NCI-H2029 (cell line): ENCODE data around the gene PHACTR3.

Source experiments
- DNase-seq: peaks from one replicate; lab custom pipeline; 2025; lab: John Stamatoyannopoulos, UW

Gene PHACTR3

DNA sequence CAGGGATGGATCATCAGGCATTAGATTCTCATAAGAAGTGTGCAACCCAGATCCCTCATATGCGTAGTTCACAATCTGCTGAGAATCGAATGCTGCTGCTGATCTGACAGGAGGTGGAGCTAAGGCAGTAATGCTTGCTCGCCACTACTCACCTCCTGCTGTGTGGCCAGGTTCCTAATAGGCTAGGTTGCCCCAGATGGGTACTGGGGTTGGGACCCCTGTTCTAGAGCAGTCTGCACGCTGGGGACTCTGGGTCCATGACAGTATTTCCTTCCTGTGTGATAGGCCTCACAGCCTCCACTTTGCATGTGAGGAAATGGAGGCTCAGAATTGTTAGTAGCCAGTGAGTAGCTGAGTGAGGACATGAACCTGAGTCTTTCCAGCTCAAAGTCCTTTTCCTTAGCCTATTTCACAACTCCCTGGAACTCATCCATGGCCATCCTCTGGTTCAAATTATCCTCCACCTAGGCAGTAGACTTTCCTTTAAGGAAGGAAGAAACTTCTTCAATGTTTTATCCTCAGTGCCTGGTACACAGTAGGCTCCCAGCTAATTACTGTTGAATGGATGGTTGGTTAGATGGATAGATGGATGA lies 211.9 kb downstream of the PHACTR3 start:
- DNase-seq = no peak

DNA sequence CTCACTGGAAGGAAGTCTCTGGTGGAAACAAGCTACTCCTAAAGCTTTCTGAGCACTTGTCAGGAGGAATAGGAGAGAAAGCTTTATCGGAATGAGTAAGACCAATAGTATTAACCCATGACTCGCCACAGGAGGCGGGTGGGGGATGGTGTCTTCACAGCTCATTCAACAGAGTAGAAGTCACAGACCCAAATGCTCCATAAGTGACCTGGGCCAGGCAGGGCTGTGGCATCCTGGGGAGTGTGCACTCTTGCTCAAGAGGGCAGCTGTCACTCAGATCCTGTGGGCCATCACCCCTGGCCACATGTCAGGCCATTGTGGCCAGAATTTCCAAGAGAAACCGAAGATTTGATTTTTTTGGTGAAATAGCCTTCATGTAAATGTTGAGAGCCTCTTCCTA lies 213.1 kb downstream of the PHACTR3 start:
- no peak for DNase-seq

DNA sequence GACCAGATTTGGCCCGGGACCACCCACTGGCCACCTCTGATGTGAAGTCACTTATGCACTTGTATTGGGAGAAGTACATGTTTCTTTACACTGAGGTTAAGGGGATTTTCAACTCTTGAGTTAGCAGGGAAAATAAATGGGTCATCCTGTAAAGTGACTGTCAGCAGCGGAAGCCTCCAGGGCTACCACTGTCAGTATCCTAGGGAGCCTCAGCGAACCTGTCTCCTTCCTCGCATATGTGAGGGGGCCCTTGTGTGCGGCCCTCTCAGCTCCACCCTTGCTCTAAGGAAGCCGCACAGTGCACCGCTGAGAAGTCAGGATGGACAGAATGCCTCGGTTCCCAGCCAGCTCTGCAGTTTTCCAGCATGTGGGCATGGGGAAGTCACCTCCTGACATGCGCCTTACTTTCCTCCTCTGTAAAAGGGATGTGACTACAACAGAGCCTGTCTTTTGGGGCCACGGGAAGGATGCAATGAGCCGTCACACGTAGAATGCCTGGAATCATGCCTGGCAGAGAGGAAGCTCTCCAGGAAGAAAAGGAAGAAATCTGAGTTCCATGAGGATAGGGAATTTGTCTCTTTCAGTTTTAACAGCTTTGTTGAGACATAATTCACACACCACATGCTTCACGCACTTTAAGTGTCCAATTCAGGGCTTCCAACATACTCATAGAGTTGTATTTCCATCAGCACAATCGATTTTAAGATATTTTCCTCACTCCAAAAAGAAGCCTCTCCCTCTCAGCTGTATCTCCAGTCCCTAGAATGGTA lies 213.7 kb downstream of the PHACTR3 start:
- no peak for DNase-seq

DNA sequence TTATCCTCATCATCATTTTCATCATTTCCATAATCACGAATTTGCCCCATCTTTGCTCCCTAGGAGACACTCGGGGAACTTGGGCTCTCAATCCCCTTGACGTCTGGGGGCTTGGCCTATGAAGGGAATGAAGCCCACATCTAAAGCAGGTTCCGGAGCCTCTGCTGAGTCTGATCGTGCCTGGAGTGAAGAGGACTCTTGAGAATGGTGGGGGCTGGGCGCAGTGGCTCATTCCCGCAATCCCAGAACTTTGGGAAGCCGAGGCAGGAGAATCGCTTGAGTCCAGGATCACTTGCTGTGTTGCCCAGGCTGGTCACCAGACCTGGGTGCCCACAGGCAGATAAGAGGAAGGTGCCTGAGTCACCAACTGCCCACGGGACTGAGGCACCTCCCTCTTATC lies 214.6 kb downstream of the PHACTR3 start:
- DNase-seq = no peak

DNA sequence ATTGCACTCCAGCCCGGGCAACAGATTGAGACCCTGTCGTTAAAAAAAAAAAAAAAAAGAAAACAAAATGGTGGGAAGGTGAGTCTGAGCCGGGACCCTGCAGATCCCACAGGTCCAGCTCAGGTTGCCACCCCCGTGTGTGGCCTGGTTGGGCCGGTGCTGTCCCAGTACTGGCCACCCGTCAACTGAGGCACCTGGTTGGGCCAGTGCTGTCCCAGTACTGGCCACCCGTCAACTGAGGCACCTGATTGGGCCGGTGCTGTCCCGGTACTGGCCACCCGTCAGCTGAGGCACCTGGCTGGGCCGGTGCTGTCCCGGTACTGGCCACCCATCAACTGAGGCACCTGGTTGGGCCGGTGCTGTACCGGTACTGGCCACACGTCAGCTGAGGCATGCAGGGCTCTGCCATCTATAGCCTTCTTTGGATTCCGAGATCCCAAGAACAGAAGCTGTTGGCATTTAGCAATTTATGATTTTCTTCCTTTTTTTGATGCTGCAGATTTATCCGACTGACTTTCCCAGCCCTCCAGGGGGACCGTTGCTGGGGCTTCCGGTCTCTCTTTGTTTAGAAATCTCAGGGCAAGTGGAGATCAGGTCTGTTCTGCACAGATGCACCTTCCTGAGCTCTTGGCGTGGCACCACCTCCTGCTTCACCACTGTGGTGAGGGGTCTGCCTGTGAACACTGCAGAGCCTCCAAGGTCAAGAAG lies 215.3 kb downstream of the PHACTR3 start:
- DNase-seq = no peak

DNA sequence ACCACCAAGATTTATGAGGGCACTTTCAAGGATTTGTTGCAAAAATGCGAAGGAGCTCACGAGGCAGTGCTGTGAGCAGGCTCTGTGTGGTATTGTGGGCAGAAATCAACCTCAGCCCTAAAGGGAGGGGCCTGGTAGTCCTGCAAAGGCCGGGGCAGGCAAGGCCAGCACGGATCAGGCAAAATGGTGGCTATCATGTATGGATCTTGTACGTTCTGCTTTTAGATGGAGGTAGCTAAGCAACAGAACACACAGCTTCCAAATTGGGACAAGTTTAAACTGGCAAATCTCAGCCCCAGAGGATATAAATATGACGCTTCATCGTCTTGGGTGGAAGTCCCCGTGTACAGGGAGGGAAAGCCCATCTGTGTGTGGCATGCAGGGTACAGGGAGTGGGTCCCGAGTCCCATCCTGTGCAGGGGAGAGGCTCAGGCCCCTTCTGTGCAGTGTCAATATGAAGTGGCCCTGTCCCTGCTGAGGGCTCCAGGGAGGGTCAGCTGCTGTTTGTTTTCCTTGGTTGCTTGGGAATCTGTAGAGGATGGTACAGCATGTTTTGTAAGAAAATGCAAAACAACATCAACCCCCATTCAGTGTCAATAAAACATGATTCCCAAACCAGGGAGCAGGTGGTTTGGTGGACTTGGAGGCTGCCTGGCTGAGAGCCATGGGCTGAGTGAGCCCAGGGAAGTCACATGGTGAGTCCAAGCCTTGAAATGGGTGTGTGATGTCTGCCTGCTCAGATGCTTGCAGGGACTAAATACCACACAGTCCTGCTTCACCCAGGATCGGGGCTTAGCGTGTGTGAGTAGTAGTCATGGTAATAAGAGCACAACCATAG lies 216.1 kb downstream of the PHACTR3 start:
- peak; percentile 96 for DNase-seq

DNA sequence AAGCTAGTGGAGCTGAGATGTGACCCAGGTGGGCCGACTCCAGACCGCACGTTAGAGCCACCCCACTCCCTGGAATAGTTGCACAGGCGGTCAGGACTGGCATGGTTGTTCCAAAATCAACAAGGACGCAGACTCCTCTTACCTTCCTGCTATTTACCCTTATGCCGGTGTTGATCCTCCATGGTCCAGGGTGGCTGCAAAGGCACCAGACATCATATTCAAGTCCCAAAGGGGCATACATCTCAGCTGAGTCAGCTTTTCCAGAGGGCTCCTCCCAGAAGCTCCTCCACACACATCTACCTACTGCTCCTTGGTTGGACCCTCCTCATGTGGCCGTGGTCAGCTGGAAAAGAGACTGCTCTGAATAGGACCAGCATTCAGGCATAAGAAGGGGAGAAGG lies 216.9 kb downstream of the PHACTR3 start:
- DNase-seq = no peak

DNA sequence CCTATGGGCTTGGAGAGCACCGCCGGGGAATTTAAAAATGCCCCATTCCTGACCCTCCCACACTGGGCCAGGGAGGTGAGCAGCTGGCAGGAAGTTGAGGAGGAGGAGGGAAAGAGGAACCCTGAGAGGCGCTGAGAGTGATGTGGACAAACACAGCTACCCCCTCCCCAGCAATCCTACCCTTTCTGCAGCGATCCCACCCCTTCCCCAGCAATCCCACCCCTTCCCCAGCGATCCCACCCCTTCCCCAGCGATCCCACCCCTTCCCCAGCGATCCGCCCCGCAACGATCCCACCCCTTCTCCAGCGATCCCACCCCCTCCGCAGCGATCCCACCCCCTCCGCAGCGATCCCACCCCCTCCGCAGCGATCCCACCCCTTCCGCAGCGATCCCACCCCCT lies 217.4 kb downstream of the PHACTR3 start:
- DNase-seq = no peak

DNA sequence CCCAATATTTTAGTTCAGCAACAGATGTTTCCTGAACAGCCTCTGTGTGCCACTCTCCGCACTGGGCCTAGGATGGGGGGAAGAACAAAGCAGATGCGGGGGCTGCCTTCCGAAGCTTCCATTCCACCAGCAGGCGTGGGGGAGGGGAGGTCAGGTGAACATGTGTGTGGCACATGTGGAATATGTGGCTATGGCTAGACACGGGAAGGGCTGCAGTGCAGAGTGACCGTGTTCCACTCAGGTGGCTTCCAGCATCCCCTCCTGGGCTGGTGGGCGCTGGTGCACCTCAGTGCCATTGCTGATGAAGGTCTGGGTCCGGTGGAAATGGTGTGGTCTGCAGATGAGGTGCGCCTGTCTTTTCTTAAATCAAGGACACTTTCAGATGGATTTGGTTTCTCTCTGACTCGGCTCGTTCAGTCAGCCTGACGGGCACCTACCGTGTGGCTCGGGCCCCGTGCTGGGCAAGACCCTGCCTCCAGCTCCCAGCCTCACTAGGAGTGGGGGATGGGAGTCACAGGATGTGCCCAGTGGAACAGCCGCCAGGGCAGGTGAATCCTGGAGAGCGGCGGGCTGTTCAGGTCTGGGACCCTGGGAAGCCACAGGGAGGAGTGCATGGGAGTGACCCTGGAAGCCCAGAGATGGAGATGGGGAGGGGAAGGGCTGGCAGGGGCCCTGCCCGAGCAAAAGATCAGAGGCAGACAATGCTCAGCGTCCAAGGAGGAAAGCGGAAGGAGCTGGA lies 218.1 kb downstream of the PHACTR3 start:
- DNase-seq = no peak

DNA sequence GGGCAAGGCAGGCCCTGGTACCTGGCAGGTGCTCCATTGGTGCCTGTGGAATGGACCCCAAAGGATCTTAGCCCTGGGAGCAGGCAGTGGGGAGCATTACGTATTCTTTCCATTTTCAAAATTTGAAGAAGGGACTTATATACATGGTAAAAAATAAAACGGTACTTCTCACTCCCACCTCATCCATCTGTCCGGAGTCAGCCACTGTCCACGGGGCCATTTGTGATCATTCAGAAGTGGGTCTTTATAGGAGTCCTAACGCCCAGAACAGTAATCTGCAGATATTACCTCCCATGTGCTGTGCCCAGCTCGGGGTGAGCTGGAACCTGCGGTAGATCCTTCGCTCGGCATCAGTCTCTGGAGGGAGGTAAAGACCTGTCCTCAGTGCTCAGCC lies 218.7 kb downstream of the PHACTR3 start:
- DNase-seq = no peak

DNA sequence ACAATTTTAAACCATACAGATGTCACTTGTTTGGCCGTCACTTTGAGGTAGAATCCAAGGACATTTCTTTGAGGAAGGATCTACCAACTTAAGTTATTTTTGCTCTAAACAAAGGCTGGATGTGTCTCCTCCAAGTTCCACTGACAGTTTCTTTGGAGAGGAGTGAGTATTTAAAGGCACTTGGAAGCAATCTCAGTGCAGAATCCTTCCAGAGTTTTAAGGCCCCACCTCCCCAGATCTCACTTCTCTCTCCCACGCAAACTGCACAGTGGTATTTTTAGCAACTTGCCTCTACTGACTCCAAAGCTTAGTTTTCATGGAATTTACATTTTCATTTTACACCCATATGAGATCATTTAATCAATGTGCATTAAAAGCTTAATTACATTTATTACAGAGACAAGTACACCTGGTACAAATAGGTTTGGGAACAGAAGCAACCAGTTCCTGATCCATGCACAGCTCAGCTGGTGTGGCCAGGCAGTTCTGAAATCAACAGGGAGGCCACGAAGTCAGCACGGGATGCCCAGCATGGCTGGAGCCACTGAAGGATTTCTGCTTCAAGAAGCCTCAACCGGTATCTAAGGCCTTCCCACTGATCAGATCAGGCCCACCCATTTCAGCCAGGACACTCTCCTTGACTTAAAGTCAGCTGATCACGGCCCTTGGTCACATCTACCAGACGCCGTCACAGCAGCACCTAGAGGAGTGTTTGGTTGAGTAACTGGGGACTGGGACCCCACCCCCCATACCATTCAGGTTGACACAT lies 219.3 kb downstream of the PHACTR3 start:
- DNase-seq = no peak

DNA sequence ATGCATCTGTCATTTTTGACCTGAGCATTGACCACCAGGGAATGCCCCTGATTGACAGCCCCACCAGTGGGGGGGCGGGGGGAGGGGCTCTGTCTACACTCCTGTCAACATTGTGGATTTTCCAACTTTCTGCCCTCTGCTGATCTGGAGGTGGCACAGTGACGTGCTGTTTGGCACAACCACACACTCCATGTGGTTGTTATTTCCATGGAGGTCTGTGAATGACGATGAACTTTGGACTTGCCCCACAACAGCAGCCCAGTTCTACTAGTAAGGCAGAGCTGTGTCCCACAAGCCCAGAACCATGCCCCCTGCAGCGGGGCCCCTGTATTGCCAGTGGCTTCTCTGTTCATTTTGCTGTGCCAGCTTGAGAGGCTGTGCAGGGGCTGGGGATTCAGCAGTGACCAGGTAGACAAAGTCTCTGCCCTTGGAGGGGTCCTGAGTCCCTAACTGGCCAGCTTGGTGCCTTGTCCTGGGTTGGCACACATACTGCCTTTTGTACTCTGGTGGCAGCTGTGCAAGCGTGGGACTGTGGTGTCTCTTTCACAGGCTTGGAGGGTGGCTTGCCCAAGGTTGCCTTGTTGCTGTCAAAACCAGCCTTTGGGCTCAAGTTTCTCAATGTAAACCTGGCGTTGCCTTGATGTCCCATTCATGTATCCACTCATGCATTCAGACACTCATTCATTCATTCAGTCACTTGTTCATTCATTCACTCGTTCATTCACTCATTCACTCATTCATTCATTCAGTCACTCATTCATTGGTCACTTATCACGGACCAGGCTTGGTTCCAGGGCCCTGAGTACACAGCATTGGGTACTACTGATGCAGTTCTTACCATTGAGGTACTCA lies 220.6 kb downstream of the PHACTR3 start:
- DNase-seq = peak; percentile 12

DNA sequence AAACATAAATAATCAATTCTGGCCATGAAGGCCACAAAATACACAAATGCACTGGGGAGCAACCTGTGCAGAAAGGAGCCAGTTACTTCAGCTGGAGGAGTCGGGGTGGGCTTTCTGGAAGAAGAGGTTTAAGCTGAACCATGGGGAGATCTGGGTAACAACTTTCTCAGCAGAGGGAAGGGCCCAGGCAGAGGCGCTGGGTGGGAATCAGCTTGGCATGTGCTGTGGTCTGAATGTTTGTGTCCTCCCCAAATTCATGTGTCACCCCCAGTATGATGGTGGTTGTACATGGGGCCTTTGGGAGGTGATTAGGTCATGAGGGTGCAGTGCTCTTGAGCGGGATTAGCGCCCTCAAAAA lies 221.2 kb downstream of the PHACTR3 start:
- DNase-seq = no peak

DNA sequence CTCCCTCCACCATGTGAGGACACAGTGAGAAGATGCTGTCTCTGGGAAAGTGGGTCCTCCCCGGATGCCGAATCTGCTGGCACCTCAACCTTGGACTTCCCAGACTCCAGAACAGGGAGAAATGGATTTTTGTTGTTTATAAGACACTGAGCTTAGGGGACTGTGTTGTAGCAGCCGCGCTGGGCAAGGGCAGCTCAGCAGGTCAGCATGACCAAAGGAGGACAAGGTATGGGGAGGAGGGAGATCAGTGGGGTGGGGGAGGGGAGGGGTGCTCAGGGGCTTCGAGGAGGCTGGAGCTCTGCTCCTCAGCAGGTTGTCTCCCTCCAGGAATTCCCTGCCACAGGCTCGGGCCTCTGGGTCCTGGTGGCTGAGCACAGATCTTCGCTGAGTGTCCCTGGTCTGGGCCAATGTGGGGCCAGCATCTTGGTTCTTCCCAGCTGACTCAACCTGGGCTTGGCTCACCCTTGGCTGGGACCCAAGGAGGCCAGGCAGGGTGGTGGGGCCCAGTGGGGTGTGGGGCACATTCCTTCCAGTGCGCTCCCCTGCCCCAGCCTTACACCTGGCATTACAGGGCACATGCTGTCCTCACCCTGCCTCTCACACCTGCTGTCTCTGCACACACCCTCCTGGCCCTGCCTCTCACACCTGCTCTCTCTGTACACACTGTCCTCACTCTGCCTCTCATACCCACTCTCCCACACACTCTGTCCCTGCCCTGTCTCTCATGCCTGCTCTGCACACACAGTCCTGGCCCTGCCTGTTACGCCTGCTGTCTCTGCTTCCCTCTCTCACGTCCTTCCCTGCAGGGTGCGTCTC lies 221.8 kb downstream of the PHACTR3 start:
- peak; percentile 92 for DNase-seq

DNA sequence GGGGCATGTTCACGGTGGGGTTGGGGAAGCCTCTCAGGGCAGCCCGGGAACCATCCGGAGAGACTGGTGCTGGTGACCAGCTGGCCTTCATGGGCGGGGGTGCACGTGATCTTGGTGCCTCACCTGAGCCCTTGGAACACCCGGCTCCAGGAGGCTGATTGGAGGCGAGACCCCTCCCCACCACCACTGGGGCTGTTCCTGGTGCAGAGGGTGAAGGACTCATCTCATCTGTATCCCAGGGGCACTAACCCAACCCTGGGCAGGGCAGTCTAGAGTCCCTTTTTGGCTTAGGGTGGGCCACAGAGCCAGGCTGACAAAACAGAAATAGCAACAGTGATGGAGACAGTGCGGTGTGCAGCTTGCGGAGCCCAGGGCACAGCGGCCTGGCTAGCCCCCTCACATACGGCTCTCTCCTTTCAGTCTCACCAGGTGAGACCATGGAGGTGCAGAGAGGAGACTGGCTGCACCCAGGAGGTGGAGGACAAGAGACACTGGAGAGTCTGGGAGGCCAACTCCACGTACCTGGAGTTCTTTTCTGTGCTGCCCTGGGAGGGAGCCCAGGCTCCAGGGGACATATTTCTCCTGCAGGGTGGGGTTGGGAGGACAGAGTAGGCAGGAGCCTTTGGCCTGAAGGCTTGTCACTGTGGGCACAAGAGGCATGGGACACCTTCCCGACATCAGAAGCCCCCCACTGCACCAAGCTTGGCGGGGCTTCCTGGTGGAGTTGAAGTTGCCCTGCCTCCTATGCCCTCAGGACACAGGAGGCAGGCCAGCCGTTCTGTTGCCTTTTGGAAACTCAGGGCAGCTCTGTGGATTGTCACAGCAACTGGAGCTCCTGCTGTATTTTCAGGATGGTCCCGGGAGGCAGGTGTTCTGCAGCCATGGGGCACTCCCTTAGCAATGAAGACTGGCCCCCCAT lies 223.1 kb downstream of the PHACTR3 start:
- DNase-seq = no peak

DNA sequence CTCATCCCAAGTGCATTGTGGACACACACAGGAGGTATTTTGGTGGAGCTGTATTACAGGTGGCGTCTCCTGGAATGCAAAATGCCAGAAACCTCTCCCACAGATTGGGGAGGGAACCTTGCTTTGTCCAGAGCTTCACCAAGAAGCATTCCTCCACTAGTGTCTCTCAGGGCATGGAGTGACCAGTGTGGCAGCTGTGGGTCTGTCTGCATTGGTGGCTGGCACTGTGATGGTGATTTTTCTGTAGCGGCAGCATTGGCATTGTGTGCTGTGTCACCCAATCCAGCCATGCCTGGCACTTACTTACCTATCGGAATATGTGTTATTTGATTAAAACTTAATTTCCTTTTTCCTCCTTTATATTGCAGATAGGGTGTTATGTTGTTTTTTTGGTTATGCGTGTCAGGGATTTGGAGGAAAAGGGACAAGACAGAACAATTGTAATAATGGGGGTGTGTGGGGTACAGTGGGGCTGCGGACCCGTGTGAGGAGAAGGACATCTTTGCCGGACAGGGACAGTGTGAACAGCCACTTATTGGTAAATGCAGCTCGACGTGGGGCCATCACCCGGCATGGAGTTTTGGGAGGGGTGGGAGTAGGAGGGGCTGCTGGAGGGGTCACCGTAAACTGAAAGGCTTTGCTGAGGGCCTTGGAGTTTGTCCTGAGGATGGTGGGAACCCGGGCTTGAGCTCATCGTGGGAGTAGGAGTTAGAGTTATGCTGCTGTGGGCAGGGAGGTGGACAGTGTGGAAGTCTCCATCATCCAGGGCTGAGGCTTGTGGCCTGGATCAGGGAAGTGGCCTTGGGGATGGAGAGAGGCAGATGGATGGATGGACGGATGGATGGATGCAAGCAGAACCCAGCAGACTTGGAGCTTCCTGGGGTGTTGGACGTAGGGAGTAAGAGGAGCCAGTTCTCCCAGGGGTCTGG lies 224.0 kb downstream of the PHACTR3 start:
- DNase-seq = no peak
